ENCODE data around the gene PRDM8.
A peak's percentile ranks its signal among the peaks of the same experiment; 100 is the strongest.

- TF ChIP-seq, protein P1, sequence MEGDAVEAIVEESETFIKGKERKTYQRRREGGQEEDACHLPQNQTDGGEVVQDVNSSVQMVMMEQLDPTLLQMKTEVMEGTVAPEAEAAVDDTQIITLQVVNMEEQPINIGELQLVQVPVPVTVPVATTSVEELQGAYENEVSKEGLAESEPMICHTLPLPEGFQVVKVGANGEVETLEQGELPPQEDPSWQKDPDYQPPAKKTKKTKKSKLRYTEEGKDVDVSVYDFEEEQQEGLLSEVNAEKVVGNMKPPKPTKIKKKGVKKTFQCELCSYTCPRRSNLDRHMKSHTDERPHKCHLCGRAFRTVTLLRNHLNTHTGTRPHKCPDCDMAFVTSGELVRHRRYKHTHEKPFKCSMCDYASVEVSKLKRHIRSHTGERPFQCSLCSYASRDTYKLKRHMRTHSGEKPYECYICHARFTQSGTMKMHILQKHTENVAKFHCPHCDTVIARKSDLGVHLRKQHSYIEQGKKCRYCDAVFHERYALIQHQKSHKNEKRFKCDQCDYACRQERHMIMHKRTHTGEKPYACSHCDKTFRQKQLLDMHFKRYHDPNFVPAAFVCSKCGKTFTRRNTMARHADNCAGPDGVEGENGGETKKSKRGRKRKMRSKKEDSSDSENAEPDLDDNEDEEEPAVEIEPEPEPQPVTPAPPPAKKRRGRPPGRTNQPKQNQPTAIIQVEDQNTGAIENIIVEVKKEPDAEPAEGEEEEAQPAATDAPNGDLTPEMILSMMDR (IDR thresholded peaks at IDR 0.05): peak; percentile 51 to 95
- no peak for TF ChIP-seq POLR2AphosphoS5 (IDR thresholded peaks at IDR 0.05)
Observed at GRCh38 chr4:80202190-80202711, 4.9 kb downstream of the PRDM8 start.
